Neural progenitor cell (in vitro differentiated cells): ENCODE data around the gene ATP10B. TPM values are rescaled to one million over a fixed set of nuclear protein-coding genes. Genes with fewer than 3 reads are reported as not detected.
A peak's percentile ranks its signal among the peaks of the same experiment; 100 is the strongest.

Source experiments
- DNase-seq: peaks from one replicate; pipeline ENCODE4 v3.0.0-alpha.2; 2016; ENCODE audit warnings: low spot score
- H2AFZ ChIP-seq: fragments of 200-600 bp; sonication (generic); replicated peaks from 2 replicates; pipeline ENCODE4 v1.6.1; 2016; ENCODE audit warnings: antibody characterized with exemption
- H3F3A ChIP-seq: fragments of 200-600 bp; sonication (generic); 2 replicates; pipeline ENCODE4 v1.6.1; 2016; ENCODE audit warnings: antibody characterized with exemption, low read depth
- H3K27ac ChIP-seq: fragments of 200-600 bp; sonication (generic); 2 replicates; pipeline ENCODE4 v1.5.1; 2016; ENCODE audit warnings: mild to moderate bottlenecking
- H3K27me3 ChIP-seq: fragments of 200-600 bp; sonication (generic); 2 replicates; pipeline ENCODE4 v1.6.1; 2016; ENCODE audit warnings: mild to moderate bottlenecking, moderate library complexity
- H3K36me3 ChIP-seq: fragments of 200-600 bp; sonication (generic); 2 replicates; pipeline ENCODE4 v1.5.1; 2016
- H3K4me1 ChIP-seq: fragments of 200-600 bp; sonication (generic); 2 replicates; pipeline ENCODE4 v1.6.1; 2016; ENCODE audit warnings: mixed run types
- H3K4me2 ChIP-seq: fragments of 200-600 bp; sonication (generic); 2 replicates; pipeline ENCODE4 v1.6.1; 2016
- H3K4me3 ChIP-seq: fragments of 200-600 bp; sonication (generic); 2 replicates; pipeline ENCODE4 v1.5.1; 2016
- H3K79me2 ChIP-seq: fragments of 200-600 bp; sonication (generic); 2 replicates; pipeline ENCODE4 v1.6.1; 2016; ENCODE audit warnings: low read depth
- H3K9ac ChIP-seq: fragments of 200-600 bp; sonication (generic); 2 replicates; pipeline ENCODE4 v1.6.1; 2016
- H3K9me3 ChIP-seq: fragments of 200-600 bp; sonication (generic); 2 replicates; pipeline ENCODE4 v1.5.1; 2016; ENCODE audit warnings: low read depth
- H4K20me1 ChIP-seq: fragments of 200-600 bp; sonication (generic); 2 replicates; pipeline ENCODE4 v1.6.1; 2016; ENCODE audit warnings: low read depth
- H3K27ac Mint-ChIP-seq: 3 replicates; pipeline ENCODE4 v1.8.0; 2021; ENCODE audit warnings: mixed read lengths
- H3K27me3 Mint-ChIP-seq: 2 replicates; pipeline ENCODE4 v1.8.0; 2022; ENCODE audit warnings: low read depth, mild to moderate bottlenecking, inconsistent platforms, moderate library complexity, mixed read lengths; ENCODE audit not compliant: insufficient read depth
- H3K36me3 Mint-ChIP-seq: 3 replicates; pipeline ENCODE4 v1.8.0; 2021; ENCODE audit warnings: mixed read lengths
- H3K4me1 Mint-ChIP-seq: 3 replicates; pipeline ENCODE4 v1.8.0; 2021; ENCODE audit warnings: mixed read lengths
- H3K4me3 Mint-ChIP-seq: 3 replicates; pipeline ENCODE4 v1.8.0; 2021; ENCODE audit warnings: mild to moderate bottlenecking, moderate library complexity, mixed read lengths
- H3K9me3 Mint-ChIP-seq: 3 replicates; pipeline ENCODE4 v1.8.0; 2020; ENCODE audit warnings: mixed read lengths
- CTCF ChIP-seq: fragments of 200-600 bp; sonication (generic); IDR thresholded peaks from 2 replicates; pipeline ENCODE4 v1.5.1; 2017; ENCODE audit warnings: antibody characterized with exemption, mild to moderate bottlenecking
- EZH2 ChIP-seq: fragments of 200-600 bp; sonication (generic); IDR thresholded peaks from 2 replicates; pipeline ENCODE4 v1.6.1; 2017; ENCODE audit warnings: antibody characterized with exemption, mild to moderate bottlenecking, moderate library complexity
- EZH2phosphoT487 ChIP-seq: fragments of 200-600 bp; sonication (generic); IDR thresholded peaks from 2 replicates; pipeline ENCODE4 v1.6.1; 2017; ENCODE audit warnings: antibody characterized with exemption
- total RNA-seq: library from RNA; depleted of rRNA; stranded (reverse); fragments of >200 nt; gene quantifications from 2 replicates; pipeline ENCODE4 v1.2.3, GENCODE V29; 2015; ENCODE audit warnings: low replicate concordance

The ATP10B gene
- total RNA-seq, 1 donor from 2014 or later: not detected

- no peaks in the 10 kb centered on the region for H3K27me3 ChIP-seq
- H3K4me1 Mint-ChIP-seq: no peaks in the 10 kb centered on the region
- H3K27ac Mint-ChIP-seq: no peak overlapping the region
- H3K36me3 ChIP-seq: no peaks in the 10 kb centered on the region
- H3K79me2 ChIP-seq: no peaks in the 10 kb centered on the region
- no peaks in the 10 kb centered on the region for H3K36me3 Mint-ChIP-seq
- H3K27ac ChIP-seq: no peak overlapping the region
- no peaks in the 10 kb centered on the region for H3K9me3 Mint-ChIP-seq
- no peaks in the 10 kb centered on the region for H3K9me3 ChIP-seq
- H3K4me3 Mint-ChIP-seq: no peak overlapping the region
- H3K9ac ChIP-seq: no peak overlapping the region
- no peak overlapping the region for H2AFZ ChIP-seq
- no peaks in the 10 kb centered on the region for H3F3A ChIP-seq
- DNase-seq: no peak
- H4K20me1 ChIP-seq: no peaks in the 10 kb centered on the region
- no peak overlapping the region for H3K4me2 ChIP-seq
- H3K4me1 ChIP-seq: no peaks in the 10 kb centered on the region
- H3K27me3 Mint-ChIP-seq: peaks cover 4% of the 10 kb centered on the region
- TF ChIP-seq EZH2 (no peak), CTCF (no peak), EZH2phosphoT487 (no peak)
- no peak overlapping the region for H3K4me3 ChIP-seq
Measured at GRCh38 chr5:160685219-160685618, 166.8 kb downstream of the ATP10B start.

- no peak overlapping the region for H3K4me2 ChIP-seq
- H3K4me3 Mint-ChIP-seq: no peak overlapping the region
- H3K4me1 ChIP-seq: peaks cover 7% of the 10 kb centered on the region
- H3K4me1 Mint-ChIP-seq: peaks cover 3% of the 10 kb centered on the region
- H4K20me1 ChIP-seq: no peaks in the 10 kb centered on the region
- no peaks in the 10 kb centered on the region for H3K36me3 Mint-ChIP-seq
- no peaks in the 10 kb centered on the region for H3K27me3 ChIP-seq
- no peak for DNase-seq
- H3K27ac Mint-ChIP-seq: no peak overlapping the region
- peaks cover 2% of the 10 kb centered on the region for H3K27me3 Mint-ChIP-seq
- H3K9ac ChIP-seq: no peak overlapping the region
- H3K4me3 ChIP-seq: no peak overlapping the region
- no peaks in the 10 kb centered on the region for H3K36me3 ChIP-seq
- H3K9me3 ChIP-seq: no peaks in the 10 kb centered on the region
- no peak for TF ChIP-seq EZH2phosphoT487
- TF ChIP-seq EZH2: no peak
- TF ChIP-seq CTCF: no peak
- no peaks in the 10 kb centered on the region for H3K9me3 Mint-ChIP-seq
- H3F3A ChIP-seq: no peaks in the 10 kb centered on the region
- H2AFZ ChIP-seq: no peak overlapping the region
- H3K27ac ChIP-seq: no peak overlapping the region
- H3K79me2 ChIP-seq: no peaks in the 10 kb centered on the region
Measured at GRCh38 chr5:160679567-160680309, 172.3 kb downstream of the ATP10B start.

GRCh38 chr5:160675988-160676387 lies 176.0 kb downstream of the ATP10B start:
- H2AFZ ChIP-seq: no peak overlapping the region
- no peak overlapping the region for H3K27ac ChIP-seq
- H3K4me1 ChIP-seq: peaks cover 7% of the 10 kb centered on the region
- no peak overlapping the region for H3K4me2 ChIP-seq
- no peak overlapping the region for H3K4me3 ChIP-seq
- H4K20me1 ChIP-seq: no peaks in the 10 kb centered on the region
- Mint-ChIP-seq H3K27ac (no peak overlapping the region), H3K9me3 (no peaks in the 10 kb centered on the region), H3K4me3 (no peak overlapping the region), H3K4me1 (peaks cover 3% of the 10 kb centered on the region), H3K36me3 (no peaks in the 10 kb centered on the region), H3K27me3 (peaks cover 3% of the 10 kb centered on the region)
- H3K79me2 ChIP-seq: no peaks in the 10 kb centered on the region
- no peaks in the 10 kb centered on the region for H3K9me3 ChIP-seq
- TF ChIP-seq EZH2 (no peak), CTCF (peak; percentile 21)
- no peaks in the 10 kb centered on the region for H3K27me3 ChIP-seq
- no peak overlapping the region for H3K9ac ChIP-seq
- no peaks in the 10 kb centered on the region for H3F3A ChIP-seq
- H3K36me3 ChIP-seq: no peaks in the 10 kb centered on the region
- no peak for DNase-seq
